Measurements from ENCODE around the gene OCA2. TPM values are rescaled to one million over a fixed set of nuclear protein-coding genes. Genes with fewer than 3 reads are reported as not detected.

Gene OCA2
- polyA plus RNA-seq, 1 experiment: 0.02 TPM

GRCh38 chr15:27826411-27826810, 272.7 kb downstream of the OCA2 start:
- DNase-seq (ENCODE audit: low read depth): no peak
- TF ChIP-seq, protein P1, sequence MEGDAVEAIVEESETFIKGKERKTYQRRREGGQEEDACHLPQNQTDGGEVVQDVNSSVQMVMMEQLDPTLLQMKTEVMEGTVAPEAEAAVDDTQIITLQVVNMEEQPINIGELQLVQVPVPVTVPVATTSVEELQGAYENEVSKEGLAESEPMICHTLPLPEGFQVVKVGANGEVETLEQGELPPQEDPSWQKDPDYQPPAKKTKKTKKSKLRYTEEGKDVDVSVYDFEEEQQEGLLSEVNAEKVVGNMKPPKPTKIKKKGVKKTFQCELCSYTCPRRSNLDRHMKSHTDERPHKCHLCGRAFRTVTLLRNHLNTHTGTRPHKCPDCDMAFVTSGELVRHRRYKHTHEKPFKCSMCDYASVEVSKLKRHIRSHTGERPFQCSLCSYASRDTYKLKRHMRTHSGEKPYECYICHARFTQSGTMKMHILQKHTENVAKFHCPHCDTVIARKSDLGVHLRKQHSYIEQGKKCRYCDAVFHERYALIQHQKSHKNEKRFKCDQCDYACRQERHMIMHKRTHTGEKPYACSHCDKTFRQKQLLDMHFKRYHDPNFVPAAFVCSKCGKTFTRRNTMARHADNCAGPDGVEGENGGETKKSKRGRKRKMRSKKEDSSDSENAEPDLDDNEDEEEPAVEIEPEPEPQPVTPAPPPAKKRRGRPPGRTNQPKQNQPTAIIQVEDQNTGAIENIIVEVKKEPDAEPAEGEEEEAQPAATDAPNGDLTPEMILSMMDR (IDR thresholded peaks at IDR 0.05; ENCODE audit: insufficient read depth, low read depth, low read length): no peak
- ChIA-PET CTCF (no interaction called here), POLR2A (no interaction called here)
- Histone ChIP-seq H3K27me3 (ENCODE audit: control insufficient read depth, insufficient read depth, low read length) (no peaks in the 10 kb centered on the region), H3K4me3 (ENCODE audit: low read depth, low read length) (no peak overlapping the region), H3K36me3 (ENCODE audit: control insufficient read depth, insufficient read depth, low read length) (no peaks in the 10 kb centered on the region)

DNA sequence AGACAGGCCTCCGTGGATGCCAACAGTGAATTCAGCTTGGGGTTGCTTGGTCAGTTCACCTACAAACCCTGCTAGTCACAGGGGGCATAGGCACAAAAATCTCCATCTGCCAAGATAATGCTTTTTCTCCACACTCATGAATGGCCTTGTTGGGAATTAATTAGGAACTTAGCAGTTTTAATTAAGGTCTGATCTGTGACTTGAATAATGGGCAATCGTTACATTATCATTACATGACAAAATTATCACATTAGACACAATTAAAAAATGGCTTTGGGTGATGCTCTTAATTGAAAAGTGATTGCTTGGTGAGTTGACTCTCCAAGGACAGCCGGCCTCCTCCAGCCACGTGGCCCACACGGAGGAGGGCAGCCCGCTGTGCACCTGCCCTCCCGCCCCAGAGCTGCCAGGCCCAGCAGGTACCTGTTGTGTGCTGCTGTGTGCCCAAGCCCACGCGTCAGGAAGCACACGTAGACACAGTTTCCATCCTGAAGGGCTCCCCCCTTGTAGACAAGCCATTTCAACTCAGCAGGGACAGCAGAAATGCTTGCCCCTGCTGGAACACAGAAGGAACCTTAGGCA, 274.2 kb downstream of the OCA2 start:
- H3K36me3 ChIP-seq (ENCODE audit: control insufficient read depth, insufficient read depth, low read length): no peaks in the 10 kb centered on the region
- TF ChIP-seq, protein P1 (IDR thresholded peaks at IDR 0.05; ENCODE audit: insufficient read depth, low read depth, low read length): no peak
- ChIA-PET POLR2A (no interaction called here), CTCF (no interaction called here)
- no peak overlapping the region for H3K4me3 ChIP-seq (ENCODE audit: low read depth, low read length)
- H3K27me3 ChIP-seq (ENCODE audit: control insufficient read depth, insufficient read depth, low read length): no peaks in the 10 kb centered on the region
- no peak for DNase-seq (ENCODE audit: low read depth)

GRCh38 chr15:27821273-27821672, 277.8 kb downstream of the OCA2 start:
- DNase-seq (ENCODE audit: low read depth): no peak
- CTCF ChIA-PET: no interaction called here
- Histone ChIP-seq H3K36me3 (ENCODE audit: control insufficient read depth, insufficient read depth, low read length) (no peaks in the 10 kb centered on the region), H3K27me3 (ENCODE audit: control insufficient read depth, insufficient read depth, low read length) (no peaks in the 10 kb centered on the region), H3K4me3 (ENCODE audit: low read depth, low read length) (no peak overlapping the region)
- TF ChIP-seq, protein P1 (IDR thresholded peaks at IDR 0.05; ENCODE audit: insufficient read depth, low read depth, low read length): no peak
- POLR2A ChIA-PET: no interaction called here

DNA sequence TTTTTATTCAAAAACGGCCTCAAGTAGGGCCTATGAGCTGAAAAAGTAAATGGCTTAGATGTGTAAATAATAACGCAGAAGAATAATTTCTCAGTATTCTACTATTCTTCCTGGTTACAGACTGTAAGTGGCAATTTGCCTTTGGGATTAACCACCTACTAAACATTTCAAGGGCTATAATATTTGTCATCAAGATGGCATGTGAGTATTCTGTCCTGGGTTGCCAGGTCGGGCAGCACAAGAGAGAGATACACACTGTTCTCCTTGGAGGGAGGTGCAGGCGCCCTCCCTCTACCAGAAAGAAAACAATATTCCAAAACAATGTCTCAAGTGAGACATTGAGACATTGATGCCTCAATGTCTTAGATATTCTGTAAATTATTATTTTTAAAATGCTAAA, 278.4 kb downstream of the OCA2 start:
- no peak for DNase-seq (ENCODE audit: low read depth)
- ChIA-PET CTCF (no interaction called here), POLR2A (no interaction called here)
- TF ChIP-seq, protein P1 (IDR thresholded peaks at IDR 0.05; ENCODE audit: insufficient read depth, low read depth, low read length): no peak
- no peaks in the 10 kb centered on the region for H3K36me3 ChIP-seq (ENCODE audit: control insufficient read depth, insufficient read depth, low read length)
- no peaks in the 10 kb centered on the region for H3K27me3 ChIP-seq (ENCODE audit: control insufficient read depth, insufficient read depth, low read length)
- H3K4me3 ChIP-seq (ENCODE audit: low read depth, low read length): no peak overlapping the region

- ChIA-PET CTCF (no interaction called here), POLR2A (no interaction called here)
- H3K4me3 ChIP-seq (ENCODE audit: low read depth, low read length): no peak overlapping the region
- no peaks in the 10 kb centered on the region for H3K36me3 ChIP-seq (ENCODE audit: control insufficient read depth, insufficient read depth, low read length)
- TF ChIP-seq, protein P1 (IDR thresholded peaks at IDR 0.05; ENCODE audit: insufficient read depth, low read depth, low read length): no peak
- H3K27me3 ChIP-seq (ENCODE audit: control insufficient read depth, insufficient read depth, low read length): no peaks in the 10 kb centered on the region
- no peak for DNase-seq (ENCODE audit: low read depth)
Measured at GRCh38 chr15:27820232-27820631, 278.9 kb downstream of the OCA2 start.

Data from BJ (cell line).